ENCODE data around the gene F8. TPM values are rescaled to one million over a fixed set of nuclear protein-coding genes. Genes with fewer than 3 reads are reported as not detected.
A peak's percentile ranks its signal among the peaks of the same experiment; 100 is the strongest.

Gene F8
- total and polyA plus RNA-seq, 12 donors = 13.4 to 78.1 (median 38.6) TPM

DNA sequence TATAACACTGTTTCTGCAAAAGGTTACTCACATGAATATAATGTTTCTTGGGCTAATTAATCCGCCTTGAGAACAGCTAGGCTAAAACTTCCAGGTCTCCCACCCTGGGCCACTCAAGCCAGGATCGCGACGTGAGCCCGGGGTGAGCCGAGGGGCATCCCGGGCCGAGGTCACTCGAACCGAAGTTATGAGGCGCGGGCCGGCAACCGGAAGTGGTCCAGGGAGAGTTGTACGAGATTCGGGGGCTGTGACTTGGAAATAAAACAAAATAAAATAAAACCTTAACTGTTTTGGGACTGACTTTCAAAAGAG lies 48.1 kb upstream of the F8 start:
- 0 to 45% (median 14%) methylated on average over 7 to 16 of the region's 16 CpGs for whole genome bisulfite sequencing, 4 donors
- TF ChIP-seq, protein P1, sequence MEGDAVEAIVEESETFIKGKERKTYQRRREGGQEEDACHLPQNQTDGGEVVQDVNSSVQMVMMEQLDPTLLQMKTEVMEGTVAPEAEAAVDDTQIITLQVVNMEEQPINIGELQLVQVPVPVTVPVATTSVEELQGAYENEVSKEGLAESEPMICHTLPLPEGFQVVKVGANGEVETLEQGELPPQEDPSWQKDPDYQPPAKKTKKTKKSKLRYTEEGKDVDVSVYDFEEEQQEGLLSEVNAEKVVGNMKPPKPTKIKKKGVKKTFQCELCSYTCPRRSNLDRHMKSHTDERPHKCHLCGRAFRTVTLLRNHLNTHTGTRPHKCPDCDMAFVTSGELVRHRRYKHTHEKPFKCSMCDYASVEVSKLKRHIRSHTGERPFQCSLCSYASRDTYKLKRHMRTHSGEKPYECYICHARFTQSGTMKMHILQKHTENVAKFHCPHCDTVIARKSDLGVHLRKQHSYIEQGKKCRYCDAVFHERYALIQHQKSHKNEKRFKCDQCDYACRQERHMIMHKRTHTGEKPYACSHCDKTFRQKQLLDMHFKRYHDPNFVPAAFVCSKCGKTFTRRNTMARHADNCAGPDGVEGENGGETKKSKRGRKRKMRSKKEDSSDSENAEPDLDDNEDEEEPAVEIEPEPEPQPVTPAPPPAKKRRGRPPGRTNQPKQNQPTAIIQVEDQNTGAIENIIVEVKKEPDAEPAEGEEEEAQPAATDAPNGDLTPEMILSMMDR (IDR thresholded peaks at IDR 0.05) = no peak
- TF ChIP-seq POLR2A (IDR thresholded peaks at IDR 0.05) = no peak
- Histone ChIP-seq H3K27me3 (no peaks in the 10 kb centered on the region), H3K36me3 (replicated peaks in 1 of 2) (peaks cover 0 to 9% of the 10 kb centered on the region in 2 donors), H3K4me3 (peak overlapping the region in 2 of 4 donors; percentile 36 to 59), H3K27ac (peak overlapping the region; percentile 21 to 86 (median 71)), H3K9me3 (replicated peaks in 1 of 3) (no peaks in the 10 kb centered on the region), H3K4me1 (replicated peaks in 1 of 2) (peaks cover 0 to 10% of the 10 kb centered on the region in 2 donors)
- no peak for DNase-seq
- intact Hi-C loops (cut with DNase I) = no loop called here

DNA sequence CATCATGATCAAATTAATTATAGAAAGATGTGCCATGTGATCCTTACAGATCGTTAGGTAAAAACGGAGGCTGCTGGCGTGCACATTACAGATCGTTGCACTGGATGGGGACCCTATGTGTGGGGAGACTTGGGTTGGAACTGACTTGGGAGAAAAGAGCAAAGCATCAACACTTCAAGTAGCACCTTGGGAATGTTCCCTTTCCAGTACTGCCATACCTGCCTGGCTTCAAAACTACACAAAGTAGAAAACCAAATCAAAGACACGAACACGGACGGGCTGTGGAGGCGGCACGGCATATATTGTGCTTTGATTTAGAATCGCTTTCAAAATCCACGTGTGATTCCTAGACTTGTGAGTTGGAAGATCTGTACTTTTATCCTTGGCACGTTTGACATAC lies 47.5 kb upstream of the F8 start:
- H3K9me3 ChIP-seq (replicated peaks in 1 of 3) = no peaks in the 10 kb centered on the region
- intact Hi-C loops (cut with DNase I) = no loop called here
- peaks cover 0 to 10% of the 10 kb centered on the region in 2 donors for H3K4me1 ChIP-seq (replicated peaks in 1 of 2)
- H3K27ac ChIP-seq = peak overlapping the region in 2 of 5 donors; percentile 71 to 86
- peaks cover 0 to 9% of the 10 kb centered on the region in 2 donors for H3K36me3 ChIP-seq (replicated peaks in 1 of 2)
- TF ChIP-seq, protein P1 (IDR thresholded peaks at IDR 0.05) = no peak
- TF ChIP-seq POLR2A (IDR thresholded peaks at IDR 0.05) = no peak
- no peak for DNase-seq
- H3K4me3 ChIP-seq = peak overlapping the region in 2 of 4 donors; percentile 36 to 59
- WGBS, 4 donors = 16 to 43% (median 30%) methylated on average over 12 of the region's 12 CpGs
- no peaks in the 10 kb centered on the region for H3K27me3 ChIP-seq

DNA sequence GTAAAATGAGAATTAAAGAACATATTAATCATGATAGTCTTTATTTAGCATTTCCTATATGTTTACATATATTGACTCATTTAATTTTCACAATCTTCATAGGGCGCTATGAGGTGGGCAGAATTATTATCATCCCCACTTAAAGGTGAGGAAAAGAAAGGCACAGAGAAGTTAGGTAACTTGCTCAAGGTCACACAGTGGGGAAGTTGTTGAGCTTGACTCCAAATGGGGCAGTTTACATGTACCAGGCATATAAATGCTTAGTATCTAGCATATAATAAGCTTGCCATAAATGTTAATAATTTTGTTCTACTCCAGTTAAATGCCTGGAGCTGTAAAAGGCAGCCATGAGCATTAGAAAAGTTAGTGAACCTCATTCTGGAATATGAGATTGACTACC lies 46.9 kb upstream of the F8 start:
- 72 to 100% (median 94%) methylated on average over 1 of the region's 1 CpG for WGBS, 4 donors
- peak overlapping the region in 1 of 4 donors; percentile 59 for H3K4me3 ChIP-seq
- H3K27me3 ChIP-seq = no peaks in the 10 kb centered on the region
- H3K27ac ChIP-seq = no peak overlapping the region
- peaks cover 0 to 10% of the 10 kb centered on the region in 2 donors for H3K4me1 ChIP-seq (replicated peaks in 1 of 2)
- intact Hi-C loops (cut with DNase I) = no loop called here
- H3K36me3 ChIP-seq (replicated peaks in 1 of 2) = peaks cover 0 to 9% of the 10 kb centered on the region in 2 donors
- no peak for TF ChIP-seq POLR2A (IDR thresholded peaks at IDR 0.05)
- TF ChIP-seq, protein P1 (IDR thresholded peaks at IDR 0.05) = no peak
- no peaks in the 10 kb centered on the region for H3K9me3 ChIP-seq (replicated peaks in 1 of 3)
- DNase-seq = no peak

DNA sequence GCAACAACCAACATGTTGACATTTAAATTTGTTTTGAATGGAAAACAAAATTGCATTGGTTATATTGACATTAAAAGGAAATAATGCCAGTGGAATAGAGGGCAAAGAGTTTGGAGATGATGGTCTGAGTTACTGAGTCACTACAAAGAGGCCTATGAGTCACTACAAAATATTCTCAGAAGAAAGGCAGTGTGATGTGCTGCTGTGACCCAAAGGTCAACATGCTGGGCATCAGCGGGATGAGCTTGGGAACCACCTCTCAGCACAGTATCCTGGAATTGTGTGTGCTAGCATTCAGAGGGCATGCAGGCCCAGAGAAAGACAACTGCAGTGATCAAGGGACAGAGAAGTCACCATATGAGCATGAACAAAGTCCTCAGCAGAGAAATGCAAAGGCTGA lies 45.6 kb upstream of the F8 start:
- no peaks in the 10 kb centered on the region for H3K9me3 ChIP-seq (replicated peaks in 1 of 3)
- no peak overlapping the region for H3K4me3 ChIP-seq
- no peaks in the 10 kb centered on the region for H3K27me3 ChIP-seq
- peak overlapping the region in 2 of 5 donors; percentile 24 for H3K27ac ChIP-seq
- no peak for TF ChIP-seq POLR2A (IDR thresholded peaks at IDR 0.05)
- TF ChIP-seq, protein P1 (IDR thresholded peaks at IDR 0.05) = no peak
- 14 to 58% (median 36%) methylated on average over 1 of the region's 1 CpG for WGBS, 4 donors
- peaks cover 0 to 1% of the 10 kb centered on the region in 2 donors for H3K36me3 ChIP-seq (replicated peaks in 1 of 2)
- intact Hi-C loops (cut with DNase I) = no loop called here
- peaks cover 0 to 10% of the 10 kb centered on the region in 2 donors for H3K4me1 ChIP-seq (replicated peaks in 1 of 2)
- DNase-seq = peak in 5 of 7 donors; percentile 34 to 52 (median 46)
